HPDE6-E6E7 (cell line): ENCODE measurements around the gene RGS6.
"Not testable (repeated sequence)": the region's sequence is repeated elsewhere in the genome, so short reads cannot be mapped to it uniquely, and the experiment has no call there.

ENCODE experiments used
- DNase-seq: peaks from one replicate; pipeline ENCODE4 v3.0.0; 2011; ENCODE audit warnings: missing footprints; ENCODE audit errors: extremely low spot score

Gene RGS6

DNA sequence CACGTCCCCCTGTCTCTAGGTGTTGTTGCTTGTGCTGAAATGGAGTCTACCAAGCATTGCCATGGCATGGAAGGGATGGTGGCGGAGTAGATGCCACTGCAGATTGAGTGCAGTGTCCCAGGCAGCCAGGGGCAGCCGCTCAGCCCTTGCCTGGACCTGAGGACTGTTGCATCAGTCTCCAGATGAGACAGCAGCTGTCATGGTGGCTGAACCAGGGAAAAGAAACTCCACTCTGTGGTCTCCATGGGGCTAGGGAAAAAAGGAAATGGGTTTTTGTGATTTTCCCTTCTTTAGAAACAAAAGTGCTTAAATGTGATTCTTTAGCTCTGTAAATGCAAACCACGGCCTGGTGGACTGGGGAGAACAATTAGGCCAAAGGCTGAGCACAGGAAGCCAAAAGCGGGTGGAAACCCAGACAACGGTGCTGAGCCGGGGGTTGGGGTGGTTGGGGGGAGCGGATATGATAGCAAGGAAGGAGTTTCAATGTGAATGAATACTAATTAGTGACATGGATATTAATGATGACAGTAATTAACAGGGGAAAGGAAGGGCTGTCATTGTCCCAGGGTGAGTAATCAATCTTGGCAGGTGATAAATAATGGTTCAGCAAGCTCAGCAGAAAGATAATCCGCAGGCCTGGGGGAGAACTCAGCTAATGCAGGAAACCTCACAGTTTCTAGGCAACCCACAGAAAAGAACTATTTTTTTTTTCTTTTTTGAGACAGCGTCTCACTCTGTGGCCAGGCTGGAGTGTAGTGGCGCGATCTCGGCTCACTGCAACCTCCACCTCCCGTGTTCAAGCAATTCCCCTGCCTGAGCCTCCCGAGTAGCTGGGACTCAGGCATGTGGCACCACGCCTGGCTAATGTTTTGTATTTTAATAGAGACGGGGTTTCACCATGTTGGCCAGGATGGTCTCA is 519.1 kb downstream of the RGS6 start:
- no peak for DNase-seq

DNA sequence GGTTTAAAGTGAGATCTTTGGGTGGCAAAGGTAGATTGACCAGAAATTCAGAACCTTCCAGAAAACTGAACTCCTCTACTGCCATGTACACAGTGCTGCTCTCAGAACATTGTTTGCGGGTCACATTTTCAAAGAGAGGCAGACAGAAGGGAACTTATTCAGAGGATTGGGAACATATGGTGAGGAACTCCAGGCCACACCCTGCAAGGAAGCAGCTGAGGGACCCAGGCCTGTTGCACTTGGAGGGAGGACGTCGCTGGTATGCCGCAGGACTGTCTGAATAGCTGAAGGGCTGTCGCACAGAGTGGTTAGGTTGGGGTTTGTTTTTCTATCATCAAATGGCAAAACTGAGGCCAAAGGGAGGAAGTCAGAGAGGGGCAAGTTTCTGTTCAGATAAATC is 520.5 kb downstream of the RGS6 start:
- DNase-seq: no peak

DNA sequence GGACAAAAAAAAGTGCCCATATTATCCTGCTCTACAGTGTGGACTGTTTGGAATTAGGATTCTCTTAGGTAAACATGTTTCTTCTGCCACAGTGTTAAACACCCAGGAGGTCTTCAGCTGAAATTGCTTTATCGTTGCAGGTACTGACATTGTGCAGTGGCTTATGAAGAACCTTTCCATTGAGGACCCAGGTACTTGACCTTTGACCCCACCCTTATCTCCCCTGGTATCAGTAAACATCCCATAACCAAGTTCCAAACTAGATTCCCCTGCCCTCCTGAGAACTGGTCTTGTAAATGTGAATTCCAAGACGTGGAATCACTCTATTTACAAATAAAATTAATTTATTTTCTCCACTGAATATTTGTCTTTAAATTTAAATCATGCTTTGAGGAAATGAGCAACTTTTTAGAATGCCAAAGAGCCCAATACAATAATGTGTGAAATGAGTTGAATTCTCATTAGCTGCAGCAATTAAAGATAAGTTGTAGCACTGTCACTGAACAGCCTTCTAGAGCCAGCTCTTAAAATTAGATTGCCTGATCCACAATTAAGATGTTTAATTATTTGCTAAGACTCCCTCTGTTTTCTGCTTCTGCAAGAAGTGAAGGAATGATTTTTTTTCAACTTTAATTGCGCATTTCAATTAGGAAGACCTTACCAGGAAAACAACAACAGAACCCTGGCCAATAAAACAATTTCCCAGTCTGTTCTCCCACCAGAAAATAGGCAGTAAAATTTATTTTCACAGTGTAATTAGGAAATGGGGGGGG is 522.3 kb downstream of the RGS6 start:
- no peak for DNase-seq

DNA sequence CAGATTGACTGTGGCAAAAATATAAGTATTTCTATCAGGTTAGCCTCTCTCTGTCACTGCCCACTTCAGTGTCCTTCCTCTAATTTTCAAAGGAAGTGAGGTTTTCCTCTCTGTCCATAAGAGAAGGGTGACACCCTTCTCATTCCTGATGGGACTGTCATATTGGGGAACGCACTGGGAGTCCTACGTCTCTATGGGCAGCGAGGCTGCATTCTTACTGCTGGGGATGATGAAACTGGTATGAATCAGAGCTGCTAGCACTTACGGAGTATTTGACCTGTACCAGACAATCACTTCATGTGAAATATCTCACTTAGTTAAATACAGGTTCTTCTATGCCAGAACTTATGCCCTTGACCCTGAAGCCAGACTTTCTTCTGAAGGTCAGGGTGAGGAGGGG is 525.4 kb downstream of the RGS6 start:
- DNase-seq: peak; percentile 71

DNA sequence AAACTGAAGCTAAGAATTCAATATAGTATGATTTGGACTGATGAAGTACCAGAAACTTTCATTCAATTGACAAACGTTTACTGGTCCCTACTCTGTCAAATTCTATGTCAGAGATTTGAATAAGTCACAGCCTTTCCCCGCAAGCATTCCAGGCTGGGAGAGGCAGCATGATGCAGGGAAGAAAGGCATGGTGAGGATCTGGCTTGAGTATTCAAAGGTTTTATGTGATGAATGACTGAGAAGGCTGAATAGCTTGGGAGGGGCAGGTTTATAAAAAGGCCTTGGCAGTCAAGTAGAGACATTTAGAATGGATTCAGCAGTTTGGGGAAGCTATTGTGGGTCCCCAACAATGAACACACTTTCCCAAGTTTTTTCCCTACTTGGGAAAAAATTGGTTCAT is 529.8 kb downstream of the RGS6 start:
- DNase-seq: no peak

DNA sequence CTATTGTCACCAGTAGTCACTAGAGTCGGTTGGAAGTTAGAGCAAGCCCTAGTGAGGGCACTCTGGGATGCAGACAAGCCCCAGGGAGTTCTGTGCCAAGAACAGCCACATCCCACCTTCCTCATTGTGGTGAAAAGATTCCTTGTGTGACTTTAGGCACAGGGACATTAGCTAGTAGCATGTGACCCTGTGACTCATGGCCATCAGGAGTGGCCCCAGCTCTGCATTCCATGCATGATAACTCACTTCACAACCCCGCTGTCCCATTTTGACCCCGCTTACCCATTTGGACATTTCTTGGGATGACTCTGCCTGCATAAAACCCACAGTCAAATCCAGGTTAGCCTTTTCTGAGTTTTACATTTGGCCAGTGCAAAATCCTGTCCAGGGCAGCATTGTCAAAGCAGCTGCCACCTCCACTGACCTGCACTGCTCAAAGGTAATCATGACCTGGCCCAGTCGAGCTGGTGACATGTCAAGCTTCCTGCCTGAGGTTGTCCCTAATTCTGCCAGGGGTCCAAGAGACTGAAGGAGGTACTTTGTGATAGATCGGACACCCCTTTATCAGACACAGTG is 531.1 kb downstream of the RGS6 start:
- DNase-seq: no peak

DNA sequence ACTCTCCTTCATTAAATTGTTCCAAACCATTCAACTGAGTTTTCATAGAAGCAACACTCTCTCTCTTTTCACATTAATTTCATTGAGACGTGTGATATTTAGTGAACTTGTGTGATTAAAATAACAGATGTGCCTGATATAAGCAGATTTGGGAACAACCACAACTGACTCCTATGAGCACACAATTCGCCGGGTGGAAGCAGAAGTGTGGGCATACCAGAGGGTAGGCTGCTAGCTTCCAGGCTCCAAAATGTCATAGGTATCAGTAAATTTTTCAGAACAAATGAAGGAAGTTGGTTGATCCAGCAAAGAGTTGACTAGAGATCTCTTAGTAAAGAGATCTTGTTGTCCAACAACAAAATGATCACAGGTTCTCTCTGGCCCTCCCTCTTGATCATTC is 532.0 kb downstream of the RGS6 start:
- DNase-seq: no peak

DNA sequence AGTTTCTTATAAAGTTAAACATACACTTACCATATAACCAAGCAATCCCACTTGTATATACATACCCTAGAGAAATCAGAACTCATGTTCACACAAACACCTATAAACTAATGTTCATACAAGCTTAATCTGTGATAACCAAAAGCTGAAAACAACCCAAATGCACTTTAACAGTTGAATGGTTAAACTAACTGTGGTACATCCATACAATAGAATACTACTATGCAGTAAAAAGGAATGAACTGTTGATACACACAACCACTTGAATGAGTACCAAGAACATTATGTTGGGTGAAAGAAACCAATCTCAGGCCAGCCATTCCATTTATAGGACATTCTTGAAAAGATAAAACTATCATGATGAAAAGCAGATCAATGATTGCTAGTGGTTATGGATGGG is 534.1 kb downstream of the RGS6 start:
- no peak for DNase-seq

DNA sequence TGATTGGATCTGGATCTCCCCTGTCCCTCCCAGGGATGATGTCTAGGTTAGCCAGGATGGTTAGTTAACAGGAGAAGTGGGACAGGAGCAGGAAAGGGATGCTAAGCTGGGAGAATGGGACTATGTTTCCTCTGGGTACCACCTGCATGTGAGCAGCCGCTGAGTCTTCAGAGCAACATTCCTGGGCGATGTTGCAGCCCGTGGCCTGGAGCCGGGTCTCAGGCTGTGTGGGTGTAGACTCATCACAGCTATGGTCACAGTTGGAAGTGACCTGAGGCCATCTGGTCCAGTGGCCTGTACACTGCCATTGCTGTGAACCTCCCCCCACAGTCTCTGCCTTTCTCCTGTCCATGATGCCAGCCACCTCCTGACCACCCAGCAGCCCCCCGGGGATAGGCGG is 539.1 kb downstream of the RGS6 start:
- DNase-seq: no peak

DNA sequence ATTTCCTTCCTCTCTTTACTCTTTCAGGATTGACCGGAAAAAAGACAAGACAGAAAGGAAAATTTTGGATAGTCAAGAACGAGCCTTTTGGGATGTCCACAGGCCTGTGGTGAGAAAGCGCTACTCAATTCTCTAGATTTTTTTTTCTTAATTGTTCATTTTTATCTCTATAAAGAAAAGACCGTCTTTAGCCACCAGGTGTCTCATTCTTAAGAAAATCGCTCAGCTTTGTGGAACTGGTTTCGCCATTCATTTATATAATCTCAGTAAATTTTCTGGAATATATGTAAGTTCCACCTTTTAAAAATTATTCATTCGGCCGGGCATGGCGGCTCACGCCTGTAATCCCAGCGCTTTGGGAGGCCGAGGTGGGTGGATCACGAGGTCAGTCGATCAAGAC is 540.6 kb downstream of the RGS6 start:
- no peak for DNase-seq

DNA sequence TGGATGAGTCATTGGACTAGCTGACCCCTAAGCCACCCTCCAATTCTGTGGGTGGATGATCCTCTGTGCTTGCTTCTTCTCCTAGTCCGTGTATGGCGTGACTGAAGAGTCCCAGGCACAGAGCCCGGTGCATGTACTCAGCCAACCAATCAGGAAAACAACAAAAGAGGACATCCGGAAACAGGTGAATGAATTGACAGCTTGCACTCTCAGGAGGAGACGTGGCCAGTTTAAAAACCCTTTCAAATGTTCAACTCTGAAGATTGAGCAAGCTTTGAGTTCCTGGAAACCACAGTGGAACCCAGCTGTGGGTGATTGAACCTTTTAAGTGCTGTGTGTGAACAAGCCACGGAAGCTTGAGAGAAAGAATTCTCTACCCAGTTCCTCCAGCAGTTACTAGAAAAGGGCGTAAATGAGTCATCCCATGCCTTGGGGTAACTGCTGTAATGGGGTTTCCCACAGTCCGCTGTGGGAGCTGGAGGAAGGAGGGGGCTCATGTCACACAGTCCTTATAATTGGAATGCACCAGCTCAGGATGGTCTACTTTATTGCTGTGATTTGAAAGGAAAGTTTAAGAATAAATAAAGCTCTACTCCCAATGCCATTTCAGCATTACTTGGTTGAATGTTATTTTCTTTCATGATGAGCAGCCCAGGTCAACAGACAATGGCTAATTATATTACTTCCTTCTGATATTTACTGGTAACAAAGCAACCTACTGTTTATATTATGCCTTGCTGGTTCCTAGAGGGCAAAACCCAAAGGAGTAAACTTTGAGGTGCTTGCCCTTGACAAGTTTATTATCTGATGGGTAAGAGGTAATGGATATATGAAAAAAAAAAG is 544.6 kb downstream of the RGS6 start:
- no peak for DNase-seq

DNA sequence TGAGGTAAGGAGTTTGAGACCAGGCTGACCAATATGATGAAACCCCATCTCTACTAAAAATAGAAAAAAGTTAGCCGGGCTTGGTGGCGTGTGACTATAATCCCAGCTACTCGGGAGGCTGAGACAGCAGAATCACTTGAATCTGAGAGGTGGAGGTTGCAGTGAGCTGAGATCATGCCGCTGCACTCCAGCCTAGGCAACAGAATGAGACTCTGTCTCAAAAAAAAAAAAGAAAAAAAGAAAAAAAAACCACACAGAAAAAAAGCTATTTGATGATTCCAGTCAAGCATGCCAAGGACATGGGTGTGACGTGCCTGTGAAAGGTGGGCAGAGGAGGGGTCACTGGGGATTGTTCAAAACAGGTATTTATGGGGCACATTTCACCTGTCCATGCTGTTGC is 545.3 kb downstream of the RGS6 start:
- not testable (repeated sequence) for DNase-seq

DNA sequence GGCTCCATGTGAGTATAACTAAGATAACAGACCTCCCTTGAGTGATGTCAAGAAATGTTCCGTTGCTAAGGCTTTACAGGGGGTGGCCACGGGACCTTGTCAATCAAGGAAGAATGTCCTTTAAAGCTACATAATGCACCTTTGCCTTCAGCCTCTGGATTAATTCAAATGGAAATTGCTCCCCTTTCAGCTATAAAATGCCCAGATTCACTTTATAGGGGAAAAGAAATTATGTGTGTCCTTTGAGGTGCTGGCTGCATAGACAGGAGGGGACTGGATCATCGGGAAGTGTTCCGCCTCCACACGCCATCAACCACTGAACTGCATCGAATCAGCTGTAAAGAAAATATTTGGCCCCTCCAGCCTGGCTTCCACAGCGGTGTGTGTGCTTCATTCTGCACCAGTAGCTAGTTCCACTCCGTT is 546.3 kb downstream of the RGS6 start:
- DNase-seq: no peak

DNA sequence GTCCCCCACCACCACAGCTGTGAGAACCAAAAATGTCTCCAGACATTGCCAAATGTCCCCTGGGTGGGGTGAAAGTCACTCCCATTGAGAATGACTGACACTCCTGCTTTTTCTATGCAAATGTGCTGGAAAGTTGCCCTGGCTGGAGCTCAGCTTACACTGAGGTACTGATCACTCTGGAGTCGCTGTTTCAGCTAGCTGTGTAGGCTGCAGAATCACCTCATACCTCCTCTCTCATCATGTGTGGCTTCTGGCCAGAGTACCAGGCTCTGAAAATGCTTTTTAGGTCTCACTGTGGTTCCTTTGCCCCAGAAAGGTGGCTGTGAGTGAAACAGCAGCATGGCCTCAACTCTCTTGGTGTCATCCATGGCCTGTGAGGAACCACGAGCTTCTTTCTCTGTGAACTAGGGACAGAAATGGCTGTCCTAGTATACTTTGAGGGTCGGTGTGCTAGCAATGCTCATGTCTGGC is 547.3 kb downstream of the RGS6 start:
- DNase-seq: no peak

DNA sequence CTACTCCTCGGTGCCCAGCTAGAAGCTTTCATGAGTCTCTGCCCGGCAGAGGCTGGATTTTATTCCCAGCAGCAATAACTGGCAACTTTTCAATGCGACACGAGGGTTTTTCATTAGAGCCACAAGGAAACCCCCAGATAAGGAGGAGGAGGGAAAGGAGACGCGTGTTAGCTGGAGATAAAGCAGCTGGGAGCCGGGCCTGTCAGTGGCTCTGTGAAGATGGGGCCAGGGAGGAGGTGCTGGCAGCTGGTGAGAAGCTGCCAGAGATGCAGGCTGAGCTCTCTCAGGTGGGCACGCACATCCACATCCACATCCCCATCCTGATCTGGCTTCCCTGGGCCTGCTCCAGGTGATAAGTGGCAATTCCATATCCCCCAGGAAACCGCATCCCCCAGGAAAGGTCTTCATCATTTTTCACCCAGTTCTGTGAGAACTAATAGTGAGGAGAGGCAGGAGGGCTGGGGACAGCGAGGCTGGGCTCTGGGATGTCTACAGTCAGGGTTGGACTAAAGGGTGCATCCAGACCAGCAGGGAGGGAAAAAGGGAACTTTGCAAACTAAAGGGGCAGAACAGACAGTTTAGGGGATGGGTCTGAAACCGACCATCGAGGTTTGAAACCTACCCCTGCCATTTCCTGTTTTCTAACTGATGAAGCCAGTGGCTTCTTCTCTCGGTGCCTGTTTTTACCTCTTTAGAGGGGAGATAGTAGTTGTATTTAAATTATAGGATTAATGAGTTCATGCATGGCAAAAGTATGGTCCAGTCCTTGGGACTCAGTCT is 548.4 kb downstream of the RGS6 start:
- no peak for DNase-seq

DNA sequence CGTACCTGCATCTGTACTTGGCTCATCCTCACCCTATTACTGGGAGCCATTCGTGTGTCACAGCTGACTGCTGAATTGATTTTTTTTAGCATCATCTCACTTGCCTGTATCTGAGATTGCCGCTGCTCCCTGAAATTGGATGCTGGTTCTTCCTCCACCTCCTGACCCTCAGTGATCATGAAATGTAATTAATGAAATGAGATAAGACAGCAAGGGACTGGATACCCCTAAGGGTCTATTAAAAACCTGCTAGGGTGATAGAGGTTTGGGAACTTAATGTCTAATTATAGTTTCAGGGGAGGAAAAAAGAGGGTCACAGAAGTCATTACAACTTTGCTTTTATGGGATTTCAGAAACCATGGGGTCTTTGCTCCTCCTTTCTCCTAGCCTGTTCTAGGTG is 551.1 kb downstream of the RGS6 start:
- no peak for DNase-seq

DNA sequence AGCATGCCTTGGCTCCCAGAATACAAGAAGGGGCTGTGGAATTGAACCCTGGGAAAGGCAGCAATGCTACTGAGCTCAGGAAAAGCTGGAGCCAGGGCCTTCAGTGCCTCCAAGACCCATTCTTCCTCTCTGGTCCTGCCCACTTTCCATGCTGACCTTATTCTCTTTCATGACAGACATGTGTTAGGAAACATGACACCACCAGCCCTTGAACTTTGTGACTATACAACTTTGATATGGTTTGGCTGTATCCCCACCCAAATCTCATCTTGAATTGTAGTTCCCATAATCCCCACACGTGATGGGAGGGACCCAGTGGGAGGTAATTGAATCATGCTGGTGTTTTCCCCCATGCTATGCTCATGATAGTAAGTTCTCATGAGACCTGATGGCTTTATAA is 553.5 kb downstream of the RGS6 start:
- DNase-seq: no peak

DNA sequence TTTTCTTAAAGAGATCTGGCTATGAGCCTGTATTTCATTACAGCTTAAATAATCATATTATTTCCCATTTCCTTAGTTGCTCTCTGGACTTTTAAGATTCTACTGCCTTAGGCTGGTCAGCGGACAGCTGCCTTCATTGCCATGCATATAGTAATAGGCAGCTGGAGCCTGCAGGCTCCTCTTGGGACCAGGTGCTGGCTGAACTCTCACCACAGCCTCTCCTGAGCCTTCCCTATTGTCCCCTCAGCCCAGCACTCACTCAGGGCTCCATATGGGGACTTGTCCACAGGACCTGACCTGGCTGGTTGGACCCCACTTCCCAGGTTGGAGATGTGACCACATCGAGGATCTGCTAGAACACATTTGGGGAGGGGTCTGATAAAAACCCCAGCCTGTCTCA is 556.3 kb downstream of the RGS6 start:
- no peak for DNase-seq

DNA sequence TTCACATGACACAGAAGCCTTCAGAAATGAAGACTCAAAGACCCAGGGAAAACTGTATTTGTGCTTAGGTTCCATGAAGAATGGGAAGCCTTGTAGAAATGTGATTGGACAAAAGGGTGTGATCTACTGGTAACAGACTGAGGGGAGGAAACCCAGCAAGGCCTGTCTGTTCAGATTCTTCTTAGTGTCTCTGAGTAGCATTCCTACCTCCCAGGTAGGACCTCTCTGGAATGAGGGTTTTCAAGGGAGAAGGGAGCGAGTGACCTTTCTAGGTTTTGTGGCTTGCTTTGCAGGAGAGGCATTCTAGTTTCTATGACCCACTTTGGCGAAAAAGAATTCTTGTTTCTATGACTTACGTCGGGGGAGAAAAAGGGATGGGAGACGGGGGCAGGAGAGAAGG is 560.0 kb downstream of the RGS6 start:
- no peak for DNase-seq

DNA sequence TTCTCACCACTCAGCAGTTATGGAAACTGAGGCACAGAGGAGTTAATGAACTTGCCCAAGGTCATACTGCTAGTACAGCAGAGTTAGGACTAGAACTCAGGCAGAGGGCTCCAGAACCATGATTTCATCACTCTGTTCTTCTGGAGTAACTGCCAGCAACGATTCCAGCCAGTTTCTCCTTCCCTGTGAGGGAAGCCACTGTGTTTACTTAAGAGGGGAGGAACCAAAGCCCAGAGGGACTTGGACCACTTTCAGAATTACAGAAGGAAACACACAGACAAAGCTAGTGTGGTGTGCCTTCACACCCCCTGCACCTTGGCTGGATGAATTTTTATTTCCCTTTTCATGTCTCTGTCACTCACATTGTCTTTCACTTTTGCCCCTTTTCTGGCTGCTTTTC is 563.4 kb downstream of the RGS6 start:
- no peak for DNase-seq

DNA sequence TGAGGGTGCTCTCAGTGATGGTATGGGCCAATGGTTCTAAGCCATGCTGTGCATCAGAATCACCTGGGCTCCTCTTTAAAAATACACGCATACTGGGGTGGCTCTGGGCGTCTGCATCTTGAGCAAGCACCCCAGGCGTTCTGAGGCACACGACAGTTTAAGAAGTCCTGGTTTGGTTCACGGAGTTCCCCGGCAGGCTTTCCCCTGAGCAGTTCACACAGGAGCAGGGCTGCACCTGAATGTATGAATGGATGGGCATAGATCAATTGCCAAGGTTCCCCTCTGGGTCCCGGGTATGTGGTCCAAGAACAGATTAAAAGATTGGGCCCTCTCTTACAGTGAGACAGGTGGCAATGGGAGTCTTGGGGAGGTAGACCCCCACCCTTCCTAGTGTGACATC is 566.4 kb downstream of the RGS6 start:
- DNase-seq: no peak
